Measurements from ENCODE around the gene SPG21.
"Not testable (repeated sequence)": the region's sequence is repeated elsewhere in the genome, so short reads cannot be mapped to it uniquely, and the experiment has no call there.

Gene SPG21, protein sequence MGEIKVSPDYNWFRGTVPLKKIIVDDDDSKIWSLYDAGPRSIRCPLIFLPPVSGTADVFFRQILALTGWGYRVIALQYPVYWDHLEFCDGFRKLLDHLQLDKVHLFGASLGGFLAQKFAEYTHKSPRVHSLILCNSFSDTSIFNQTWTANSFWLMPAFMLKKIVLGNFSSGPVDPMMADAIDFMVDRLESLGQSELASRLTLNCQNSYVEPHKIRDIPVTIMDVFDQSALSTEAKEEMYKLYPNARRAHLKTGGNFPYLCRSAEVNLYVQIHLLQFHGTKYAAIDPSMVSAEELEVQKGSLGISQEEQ

DNA sequence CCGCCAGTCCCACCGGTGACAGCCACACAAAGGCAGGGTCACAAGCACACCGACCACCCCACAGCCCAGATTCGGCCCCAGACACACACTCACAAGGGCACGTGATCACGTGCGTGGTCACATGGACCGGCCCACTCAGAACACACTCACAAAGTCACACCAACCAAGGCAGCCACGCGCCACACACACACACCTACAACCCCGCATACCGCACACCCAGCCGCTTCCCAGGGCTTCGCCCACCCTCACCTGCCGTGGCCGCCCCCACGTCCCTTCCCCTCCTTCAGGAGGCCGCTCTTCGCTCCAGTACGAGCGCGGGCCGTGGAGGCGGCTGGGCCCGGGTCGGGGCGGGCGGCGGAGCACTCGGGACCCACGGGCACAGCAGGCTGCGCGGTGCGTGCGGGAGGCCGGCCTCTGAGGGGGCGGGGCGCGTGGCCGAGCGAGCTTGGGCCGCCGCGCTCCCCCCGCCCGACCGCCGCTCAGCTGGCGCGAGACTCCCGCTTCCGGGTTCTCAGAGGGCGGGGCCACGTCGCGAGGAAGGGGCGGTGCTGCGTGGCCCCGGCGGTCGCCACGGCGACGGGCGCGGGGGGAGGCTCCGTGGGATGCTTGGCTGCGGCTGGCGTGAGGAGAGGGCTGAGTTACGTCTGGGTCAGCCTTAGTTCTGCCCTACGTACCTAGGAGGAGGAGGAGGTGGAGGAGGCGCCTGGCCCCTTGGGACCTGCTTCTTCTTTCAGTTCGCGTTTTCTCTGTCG, at the start of gene SPG21:
SPG21 (minus strand) TSS at position 499 of the 752 bp plus-strand sequence. CDS start 6,345 bp downstream, outside the sequence.
- DNase-seq = peak; percentile 91

DNA sequence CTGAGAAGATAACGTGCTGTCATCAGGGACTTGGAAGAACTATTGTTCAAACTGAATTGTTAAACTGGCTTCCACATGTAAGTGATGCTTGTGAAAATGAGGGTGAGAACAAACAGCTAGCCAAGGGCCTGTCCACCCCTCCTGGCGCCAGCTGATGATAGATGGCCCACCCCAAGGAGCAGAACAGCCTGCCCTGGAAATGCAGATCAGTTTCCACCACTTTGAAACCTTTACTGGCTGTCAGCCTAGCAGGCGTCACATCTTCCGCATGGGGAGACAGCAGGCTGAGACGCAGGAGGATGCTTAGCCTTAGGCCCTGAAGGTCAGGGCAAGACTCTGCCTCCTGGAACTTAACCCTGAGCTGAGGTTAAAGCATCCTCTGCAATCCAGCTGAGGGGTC, 49.1 kb upstream of the SPG21 start:
- DNase-seq = no peak

DNA sequence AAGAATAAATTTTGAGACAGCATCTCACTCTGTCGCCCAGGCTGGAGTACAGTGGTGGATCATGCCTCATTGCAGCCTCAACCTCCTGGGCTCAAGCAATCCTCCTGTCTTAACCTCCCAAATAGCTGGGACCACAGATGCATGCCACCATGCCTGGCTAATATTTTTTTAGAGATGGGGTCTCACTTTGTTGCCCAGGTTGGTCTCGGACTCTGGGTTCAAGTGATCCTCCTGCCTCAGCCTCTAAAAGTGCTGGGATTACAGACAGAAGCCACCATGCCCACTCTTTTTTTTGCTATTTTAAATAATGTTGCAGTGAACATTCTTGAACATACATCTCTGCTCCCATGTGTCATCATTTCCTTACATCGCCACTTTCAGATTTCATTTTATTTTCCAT, 48.7 kb upstream of the SPG21 start:
- DNase-seq = no peak

DNA sequence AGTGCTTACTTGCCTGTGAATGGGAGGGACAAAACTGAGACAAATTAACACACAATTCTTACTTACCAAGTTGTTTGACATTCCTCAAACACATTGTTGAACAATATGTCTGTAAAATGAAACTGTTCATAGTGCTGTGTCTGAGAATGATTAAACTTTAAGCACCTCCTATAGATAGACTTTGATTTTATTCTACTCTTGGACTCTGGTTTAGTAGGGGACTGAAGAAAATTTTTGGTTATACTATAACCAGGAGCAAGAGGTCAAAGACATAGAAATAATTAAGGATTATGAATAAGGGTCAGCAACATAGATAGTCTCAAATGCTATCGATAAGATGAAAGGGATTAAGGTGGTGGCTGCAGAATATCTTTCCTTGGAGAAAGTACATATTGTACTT, 47.6 kb upstream of the SPG21 start:
- DNase-seq = no peak

DNA sequence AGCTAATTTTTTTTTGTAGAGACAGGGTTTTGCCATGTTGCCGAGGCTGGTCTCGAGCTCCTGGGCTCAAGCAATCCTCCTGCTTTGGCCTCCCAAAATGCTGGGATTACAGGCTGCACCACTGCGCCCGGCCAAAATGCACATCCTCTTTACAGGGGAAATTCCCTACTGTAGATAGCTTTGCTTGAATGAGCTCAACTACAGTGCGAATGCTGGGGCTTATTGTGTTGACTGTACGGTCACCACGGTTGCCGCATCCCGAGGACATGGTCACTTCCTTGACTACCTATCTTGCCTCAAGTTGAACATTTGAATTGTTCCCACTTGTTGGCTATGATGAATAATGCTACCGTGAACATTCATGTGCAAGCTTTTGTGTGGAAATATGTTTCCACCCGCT, 45.0 kb upstream of the SPG21 start:
- DNase-seq = no peak

DNA sequence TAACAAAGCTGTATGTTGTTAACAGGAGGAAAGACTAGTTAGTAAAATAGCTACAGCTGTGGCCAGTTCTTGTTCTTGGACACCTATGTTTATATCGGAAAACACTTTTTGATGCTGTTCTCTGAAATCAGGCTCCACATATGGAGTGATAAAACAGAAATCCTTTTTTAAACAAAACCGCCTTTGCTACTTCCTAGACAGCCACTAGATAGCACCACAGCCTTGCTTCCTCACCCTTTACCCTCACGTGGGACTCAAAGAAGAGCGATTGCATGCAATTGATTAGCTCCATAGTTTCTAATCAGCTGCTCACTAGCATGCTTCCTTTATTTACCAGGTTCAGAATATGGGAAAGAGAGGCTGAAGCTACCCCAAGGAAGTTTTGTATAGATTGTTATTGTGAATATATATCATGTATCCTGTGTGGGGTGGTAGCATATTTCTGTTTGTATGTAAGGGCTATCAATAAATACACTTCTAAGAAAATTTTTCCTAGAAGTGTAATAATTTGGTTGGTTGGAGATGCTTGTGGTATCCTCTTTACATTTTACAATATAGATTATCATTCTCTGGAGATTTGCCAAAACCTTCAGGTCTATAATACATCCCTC, 44.0 kb upstream of the SPG21 start:
- DNase-seq = peak; percentile 23

DNA sequence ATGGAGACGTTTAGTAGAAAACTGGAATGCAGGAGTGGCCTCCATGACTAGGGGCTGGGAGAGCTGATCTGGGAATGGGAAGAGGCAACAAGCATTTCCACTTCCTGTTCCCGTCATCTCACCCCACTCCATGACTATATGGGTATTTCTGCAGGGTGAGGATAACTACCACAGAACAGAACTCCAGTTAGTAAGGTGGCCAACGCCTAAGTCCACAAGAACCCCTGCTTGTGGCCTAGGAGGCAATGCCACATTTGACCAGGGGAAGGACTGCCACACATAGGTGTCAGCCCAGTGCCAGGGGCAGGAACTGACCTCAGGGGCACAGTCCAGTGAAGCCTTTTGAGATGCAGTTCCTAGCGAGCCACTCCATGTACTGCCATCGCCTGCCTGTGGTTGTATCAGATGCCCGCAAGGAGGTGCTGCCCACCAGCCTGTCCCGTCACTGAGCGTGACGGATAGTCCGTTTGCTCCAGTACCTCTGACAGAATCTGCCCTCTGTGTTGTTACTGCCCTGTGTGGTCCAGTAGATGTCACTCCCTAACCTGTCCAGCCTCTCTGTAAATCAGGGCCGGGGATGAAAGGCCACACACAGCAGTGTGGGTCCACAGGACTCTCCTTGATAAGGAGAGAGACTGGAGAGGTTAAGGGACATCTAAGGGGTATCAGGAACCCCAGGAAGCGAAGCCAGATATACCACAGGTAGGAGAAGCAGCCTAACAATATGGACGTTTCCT, 43.3 kb upstream of the SPG21 start:
- peak; percentile 52 for DNase-seq

DNA sequence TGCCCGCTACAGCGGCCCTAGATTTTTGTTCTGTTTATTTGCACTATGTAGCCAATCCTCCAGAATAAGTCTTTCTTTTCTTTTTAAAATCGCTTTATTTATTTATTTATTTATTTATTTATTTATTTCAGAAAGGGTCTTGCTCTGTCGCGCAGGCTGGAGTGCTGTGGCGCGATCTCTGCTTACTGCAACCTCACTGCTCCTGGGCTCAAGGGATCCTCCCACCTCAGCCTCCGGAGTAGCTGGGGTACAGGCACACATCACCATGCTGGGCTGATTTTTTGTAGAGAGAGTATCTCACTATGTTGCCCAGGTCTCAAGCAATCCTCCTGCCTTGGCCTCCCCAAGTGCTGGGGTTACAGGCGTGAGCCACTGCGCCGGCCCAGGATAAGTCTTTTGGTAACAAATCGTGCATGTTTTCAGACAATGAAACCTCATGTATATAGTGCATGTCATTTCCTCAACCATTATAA, 40.1 kb upstream of the SPG21 start:
- no peak for DNase-seq

DNA sequence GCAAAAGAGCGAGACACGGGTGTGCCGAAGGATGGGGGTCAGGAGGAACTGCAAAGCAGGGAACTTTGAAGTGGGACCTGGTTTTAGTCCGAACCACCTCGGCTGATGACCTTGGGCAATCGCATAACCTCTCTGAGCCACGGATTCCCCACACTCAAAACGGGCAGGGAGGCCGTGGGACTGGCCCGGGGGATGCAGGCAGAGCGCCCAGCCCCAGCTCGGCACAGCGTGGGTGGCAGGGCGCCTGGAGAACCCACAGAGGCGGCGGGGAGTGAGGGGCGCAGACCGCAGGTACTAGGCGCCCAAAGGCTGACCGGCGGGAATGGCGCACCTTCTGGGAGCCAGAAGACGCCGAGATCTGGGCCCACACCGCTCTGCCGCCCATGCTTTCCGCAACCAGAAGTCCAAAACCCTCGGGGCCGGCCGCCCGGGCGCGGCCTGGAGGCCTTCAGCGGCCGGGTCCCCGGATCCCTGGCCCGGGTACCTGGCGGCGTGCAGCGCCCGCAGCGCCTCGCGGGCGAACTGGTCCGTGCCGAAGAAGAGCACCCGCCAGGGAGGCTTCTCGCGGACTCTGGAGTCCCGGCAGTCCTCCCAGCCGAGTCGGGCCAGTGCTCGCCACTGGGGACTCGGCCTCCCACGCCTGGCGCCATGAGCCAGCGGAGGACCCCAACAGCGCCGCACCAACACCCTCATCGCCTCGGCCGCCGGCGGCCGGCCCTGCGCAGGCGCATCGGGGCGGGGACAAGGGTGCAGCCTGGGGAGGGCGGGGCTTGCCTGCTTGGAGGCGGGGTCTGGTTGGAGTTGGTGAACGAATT, 39.4 kb upstream of the SPG21 start, which contains the start of gene MTFMT:
MTFMT (minus strand) TSS at position 719 of the 815 bp plus-strand sequence; CDS start at position 693, 26 bp downstream.
- peak; percentile 90 for DNase-seq

DNA sequence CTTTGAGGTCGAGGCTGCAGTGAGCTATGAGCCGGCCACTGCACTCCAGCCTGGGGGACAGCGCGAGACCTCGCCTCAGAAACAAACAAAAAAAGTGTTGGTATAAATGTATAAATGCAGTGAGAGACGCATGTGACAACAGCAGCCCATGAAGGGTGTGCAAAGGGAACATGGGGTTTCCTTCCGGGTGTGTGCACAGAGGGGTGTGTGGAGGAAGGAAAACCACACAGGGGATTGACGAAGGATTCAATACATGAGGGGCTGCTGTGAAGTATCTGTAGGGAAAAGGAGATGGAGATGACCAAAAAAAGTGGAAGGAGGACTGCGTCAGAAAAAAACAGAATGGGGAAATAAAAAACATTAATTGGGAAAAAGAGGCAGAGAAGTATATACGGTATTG, 38.6 kb upstream of the SPG21 start:
- no peak for DNase-seq

DNA sequence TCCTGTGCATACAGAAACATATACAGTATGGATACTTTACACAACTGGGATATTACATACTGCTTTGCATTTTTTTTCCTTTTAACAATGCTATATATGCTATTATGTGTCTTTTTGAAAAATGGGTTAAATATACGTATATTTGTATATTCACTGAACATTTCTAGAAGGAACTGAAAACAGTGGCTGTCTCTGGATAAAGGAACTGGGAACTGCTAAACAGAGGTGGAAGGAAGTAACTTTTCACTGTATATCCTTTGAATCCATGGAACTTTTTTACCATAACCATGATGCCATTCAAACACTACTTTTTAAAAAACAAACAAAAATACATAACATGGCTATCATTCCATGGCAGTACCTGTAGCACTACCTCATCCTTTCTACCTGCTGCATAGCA, 37.9 kb upstream of the SPG21 start:
- no peak for DNase-seq

DNA sequence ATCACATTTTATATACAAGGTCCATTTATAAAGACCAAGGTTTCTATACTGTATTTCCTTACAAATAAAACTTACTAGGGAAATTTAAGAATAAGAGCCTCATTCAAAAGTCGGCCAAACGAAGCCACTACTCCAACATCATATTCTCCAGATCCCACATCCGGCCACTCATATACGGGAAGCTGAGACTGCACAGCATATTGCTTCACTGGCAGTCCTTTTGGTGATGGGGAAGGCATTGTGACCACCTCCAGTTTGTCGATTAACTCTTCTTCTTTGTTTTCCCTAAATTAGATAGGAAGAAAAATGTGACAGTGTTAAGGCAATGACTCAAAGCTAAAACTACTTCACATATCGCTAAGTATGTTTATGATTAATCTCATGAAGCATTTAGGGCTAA, 37.0 kb upstream of the SPG21 start:
- DNase-seq = no peak

DNA sequence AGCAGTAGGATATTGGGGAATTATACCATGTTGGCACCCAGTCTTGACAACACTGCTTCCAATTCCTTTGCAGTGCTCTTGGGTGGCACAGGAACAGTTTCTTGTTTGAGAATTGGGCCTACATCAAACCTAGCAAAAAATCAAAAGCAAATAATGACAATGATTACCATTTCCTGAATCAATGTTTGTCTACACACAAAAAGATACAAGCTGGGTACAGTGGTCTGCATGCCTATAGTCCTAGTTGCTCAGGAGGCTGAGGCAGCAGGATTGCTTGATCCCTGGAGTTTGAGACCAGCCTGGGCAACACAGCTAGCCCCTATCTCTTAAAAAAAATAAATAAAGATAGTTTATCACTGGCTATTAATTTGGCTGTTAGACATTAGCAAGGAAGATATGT, 31.8 kb upstream of the SPG21 start:
- no peak for DNase-seq

DNA sequence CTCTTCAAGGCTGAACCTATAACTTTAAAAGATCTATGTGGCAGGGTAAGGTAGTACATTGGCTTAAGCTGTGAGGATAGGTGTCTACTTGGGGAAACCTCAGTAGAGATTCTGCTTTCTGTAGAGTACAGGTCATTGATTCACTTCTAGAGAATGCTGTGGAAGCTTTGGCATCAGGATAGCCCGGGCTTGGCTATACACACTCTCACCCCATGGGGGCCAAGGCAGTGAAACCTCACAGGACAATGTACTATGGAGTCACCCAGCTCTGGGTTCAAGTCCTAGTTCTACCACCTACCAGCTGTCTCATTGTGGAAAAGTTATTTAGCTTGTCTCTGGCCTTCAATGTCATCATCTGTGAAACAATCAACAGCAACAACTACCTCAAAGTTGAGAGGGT, 30.7 kb upstream of the SPG21 start:
- DNase-seq = no peak

DNA sequence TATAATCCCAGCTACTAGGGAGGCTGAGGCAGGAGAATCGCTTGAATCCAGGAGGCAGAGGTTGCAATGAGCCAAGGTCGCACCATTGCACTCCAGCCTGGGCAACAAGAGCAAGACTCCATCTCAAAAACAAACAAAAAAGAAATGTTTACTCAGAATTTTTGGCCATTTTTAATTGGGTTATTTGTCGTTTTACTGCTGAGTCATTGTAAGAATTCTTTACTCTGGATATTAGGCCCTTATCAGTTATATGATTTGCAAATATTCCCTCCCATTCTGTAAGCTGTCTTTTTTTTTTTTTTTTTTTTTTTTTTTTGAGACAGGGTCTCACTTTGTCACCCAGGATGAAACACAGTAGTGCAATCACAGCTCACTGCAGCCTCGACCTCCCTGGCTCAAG, 21.5 kb upstream of the SPG21 start:
- not testable (repeated sequence) for DNase-seq

DNA sequence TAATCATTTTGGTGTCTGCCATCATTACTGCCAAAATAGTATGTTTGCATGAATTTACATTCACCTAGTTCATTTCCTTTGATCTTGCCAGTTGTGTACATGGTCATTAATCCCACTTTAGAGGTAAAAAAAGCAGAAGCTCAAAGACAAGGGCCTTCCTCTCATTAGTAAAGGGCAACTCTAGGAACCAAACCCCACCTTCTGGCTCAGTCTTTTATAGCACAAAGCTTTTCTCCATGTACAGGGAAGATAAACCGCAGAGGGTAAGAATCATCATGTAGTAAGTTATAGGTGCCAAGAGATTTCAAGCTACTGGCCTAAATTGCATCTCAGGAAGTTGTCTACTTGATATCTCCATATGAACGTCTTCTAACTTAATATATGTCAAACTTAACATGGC, 19.3 kb upstream of the SPG21 start:
- no peak for DNase-seq

DNA sequence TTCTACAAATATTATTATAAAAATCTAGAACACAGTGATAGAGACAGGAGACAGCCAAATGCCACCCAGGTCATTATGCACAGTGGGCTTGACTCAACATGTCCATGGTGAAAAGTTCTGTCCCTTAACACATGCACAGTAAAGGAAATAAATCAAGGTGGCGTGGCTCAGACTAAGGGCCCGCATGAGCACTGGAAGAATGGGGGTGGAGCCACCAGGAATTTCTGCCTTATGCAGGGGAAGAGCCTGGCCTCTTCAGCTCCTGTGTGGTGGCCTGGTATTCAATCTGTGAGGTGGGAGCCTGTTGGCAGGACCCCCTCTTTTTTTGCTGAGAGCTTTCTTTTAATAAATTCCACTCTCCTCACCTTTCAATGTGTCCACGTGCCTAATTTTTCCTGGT, 17.2 kb upstream of the SPG21 start:
- DNase-seq = no peak

DNA sequence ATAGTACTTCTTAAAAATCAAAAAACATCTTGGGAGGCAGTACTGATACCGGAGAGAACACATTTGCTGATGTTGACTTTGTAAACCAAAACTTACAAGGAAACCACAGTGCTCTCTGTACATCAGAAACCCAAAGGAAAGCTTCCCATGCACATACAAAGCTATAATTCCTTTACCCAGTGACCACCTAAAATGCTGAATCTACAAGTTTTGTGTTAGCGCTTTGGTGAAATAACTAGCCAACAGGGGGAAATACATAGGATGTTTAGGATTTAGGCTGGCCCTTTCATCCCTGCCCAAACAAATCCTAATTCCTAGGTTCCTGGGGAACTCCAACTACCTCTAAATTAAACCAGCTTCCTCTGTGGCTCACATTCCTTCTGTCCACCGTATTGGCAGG, 15.3 kb upstream of the SPG21 start:
- DNase-seq = no peak

DNA sequence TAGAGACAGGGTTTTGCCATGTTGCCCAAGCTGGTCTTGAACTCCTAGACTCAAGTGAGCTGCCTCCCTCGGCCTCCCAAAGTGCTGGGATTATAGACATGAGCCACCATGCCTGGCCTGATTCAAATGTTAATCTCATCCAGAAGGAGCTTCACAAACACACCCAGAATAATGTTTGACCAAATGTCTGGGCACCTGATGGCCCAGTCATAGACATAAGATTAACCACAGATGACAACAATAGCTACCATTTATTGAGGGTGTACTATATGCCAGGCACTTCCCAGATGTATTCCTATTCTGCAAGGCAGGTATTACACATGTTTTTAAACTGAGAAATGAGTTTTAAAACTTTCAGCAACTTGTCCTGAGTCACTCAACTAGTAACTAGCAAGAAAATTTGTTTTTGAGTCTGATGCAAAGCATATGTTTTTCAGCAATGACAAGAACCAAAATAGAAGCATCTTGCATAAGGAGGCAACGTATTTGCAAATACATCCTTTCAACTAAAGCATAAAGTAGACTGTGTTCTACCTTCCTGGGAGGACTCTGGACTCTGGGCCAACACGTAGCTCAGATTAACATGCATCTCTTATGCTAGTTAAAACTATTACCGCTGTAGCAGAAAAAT, 8.1 kb upstream of the SPG21 start:
- no peak for DNase-seq

DNA sequence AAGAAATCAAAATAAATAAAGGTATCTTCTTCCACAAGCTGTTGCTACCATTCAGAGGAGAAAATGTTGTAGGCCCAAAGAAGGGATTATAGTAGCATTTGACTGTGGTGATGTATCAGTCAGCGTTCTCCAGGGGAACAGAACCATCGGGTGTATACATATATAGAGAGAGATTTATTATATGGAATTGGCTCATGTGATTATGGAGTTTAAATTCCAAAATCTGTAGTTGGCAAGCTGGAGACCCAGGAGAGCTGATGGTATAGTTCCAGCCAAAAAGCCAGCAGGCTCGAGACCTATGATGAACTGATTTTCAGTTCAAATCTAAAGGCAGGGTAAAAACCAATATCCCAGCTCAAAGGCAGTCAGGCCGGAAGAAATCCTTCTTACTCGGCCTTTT, 7.4 kb upstream of the SPG21 start:
- DNase-seq = no peak

DNA sequence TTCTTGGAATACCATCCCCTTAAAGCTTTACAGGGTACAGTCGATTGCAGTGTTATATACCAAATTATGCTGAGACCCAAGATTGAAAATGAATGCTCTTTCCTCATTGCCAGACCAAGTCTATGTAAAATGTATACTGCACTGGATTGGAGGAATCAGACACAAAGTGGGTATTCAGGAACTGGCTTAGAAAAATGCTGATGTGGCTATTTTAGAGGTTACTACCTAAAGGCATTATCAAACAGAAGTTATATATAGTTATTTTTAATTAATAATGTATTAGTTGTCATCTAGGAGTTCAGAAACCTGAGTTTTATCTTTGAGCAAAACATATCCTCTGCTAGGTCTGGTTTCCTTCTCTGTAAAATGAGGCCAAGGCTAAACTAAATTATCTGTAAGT, 3.6 kb upstream of the SPG21 start:
- no peak for DNase-seq

Measured in stimulated activated CD4-positive, alpha-beta T cell treated with anti-CD3 and anti-CD28 coated beads, Interleukin-1b, Interleukin-23, amount 100 ng/mL, for 48 hours (primary cell).